HFFc6 (cell line): Measurements from ENCODE around the gene PRKG2. TPM values are rescaled to one million over a fixed set of nuclear protein-coding genes. Genes with fewer than 3 reads are reported as not detected.

Source experiments
- DNase-seq: peaks from one replicate; pipeline ENCODE4 v3.0.0-alpha.2; 2018
- H3K27ac Mint-ChIP-seq: 2 replicates; pipeline ENCODE4 v1.8.0; 2020; ENCODE audit warnings: mild to moderate bottlenecking, mixed read lengths
- H3K27me3 Mint-ChIP-seq: 2 replicates; pipeline ENCODE4 v1.8.0; 2021; ENCODE audit warnings: mild to moderate bottlenecking, moderate library complexity, mixed read lengths; ENCODE audit not compliant: insufficient read depth
- H3K36me3 Mint-ChIP-seq: 2 replicates; pipeline ENCODE4 v1.8.0; 2021; ENCODE audit warnings: low read depth, mixed read lengths
- H3K4me1 Mint-ChIP-seq: 2 replicates; pipeline ENCODE4 v1.8.0; 2020; ENCODE audit warnings: low read depth, mixed read lengths
- H3K4me3 Mint-ChIP-seq: 2 replicates; pipeline ENCODE4 v1.8.0; 2020; ENCODE audit warnings: mild to moderate bottlenecking, moderate library complexity, mixed read lengths
- H3K9me3 Mint-ChIP-seq: 2 replicates; pipeline ENCODE4 v1.8.0; 2020; ENCODE audit warnings: mild to moderate bottlenecking, mixed read lengths
- CTCF ChIP-seq: fragments of 200-600 bp; sonication (generic); IDR thresholded peaks from 2 replicates; pipeline ENCODE4 v1.5.0; 2021; ENCODE audit warnings: antibody characterized with exemption, mild to moderate bottlenecking
- total RNA-seq, 6 experiments: library from RNA; stranded (reverse); fragmentation: NEBNext Ultra II Directional; extraction: Animal tissue kit (Norgen Biotek cat#: 25700); gene quantifications; 2 replicates in 1 of 6; 3 replicates in 5 of 6; pipeline ENCODE4 v1.2.3, GENCODE V29; 2021

PRKG2 gene
- total RNA-seq, 6 experiments from 2014 or later = not detected

DNA sequence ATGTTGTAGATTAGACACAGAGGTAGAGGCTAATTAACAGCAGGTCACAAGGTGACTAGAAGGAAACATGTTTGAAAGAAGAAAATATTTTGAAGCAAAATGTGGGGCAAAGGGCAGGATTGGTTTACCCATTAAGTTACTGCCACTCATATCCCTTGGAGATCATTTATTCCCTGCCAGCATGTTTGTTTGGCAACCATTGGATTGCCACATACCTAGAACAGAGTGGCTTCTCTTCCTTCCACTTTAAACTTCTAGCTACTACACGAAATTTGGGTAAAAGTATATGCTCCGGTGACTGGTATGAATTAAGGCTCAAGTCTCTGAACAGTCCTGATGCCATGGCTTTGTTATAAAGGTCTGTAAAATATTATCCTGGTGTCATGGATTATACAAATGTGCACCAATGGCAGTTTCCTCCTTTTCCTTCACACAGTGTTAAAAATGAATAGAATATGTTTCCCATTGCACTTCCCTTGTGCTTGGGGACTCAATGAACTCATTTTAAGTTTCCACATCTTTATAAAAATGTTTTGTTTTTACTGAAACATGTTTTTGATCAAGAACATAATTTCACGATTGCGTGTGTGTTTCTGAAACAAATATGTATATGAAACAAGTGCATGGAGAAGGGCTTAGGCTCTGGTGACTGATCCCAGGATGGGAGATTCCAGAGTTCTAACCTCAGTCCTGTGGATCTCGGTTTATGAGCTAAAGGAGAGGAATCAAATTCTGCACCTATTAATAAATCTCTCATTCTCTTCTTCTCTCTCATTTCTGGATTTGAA lies 172.2 kb downstream of the PRKG2 start:
- H3K4me1 Mint-ChIP-seq = peaks cover 12% of the 10 kb centered on the region
- H3K4me3 Mint-ChIP-seq = no peak overlapping the region
- TF ChIP-seq CTCF = no peak
- H3K9me3 Mint-ChIP-seq = no peaks in the 10 kb centered on the region
- no peak for DNase-seq
- H3K27me3 Mint-ChIP-seq = peaks cover 6% of the 10 kb centered on the region
- H3K36me3 Mint-ChIP-seq = no peaks in the 10 kb centered on the region
- no peak overlapping the region for H3K27ac Mint-ChIP-seq

DNA sequence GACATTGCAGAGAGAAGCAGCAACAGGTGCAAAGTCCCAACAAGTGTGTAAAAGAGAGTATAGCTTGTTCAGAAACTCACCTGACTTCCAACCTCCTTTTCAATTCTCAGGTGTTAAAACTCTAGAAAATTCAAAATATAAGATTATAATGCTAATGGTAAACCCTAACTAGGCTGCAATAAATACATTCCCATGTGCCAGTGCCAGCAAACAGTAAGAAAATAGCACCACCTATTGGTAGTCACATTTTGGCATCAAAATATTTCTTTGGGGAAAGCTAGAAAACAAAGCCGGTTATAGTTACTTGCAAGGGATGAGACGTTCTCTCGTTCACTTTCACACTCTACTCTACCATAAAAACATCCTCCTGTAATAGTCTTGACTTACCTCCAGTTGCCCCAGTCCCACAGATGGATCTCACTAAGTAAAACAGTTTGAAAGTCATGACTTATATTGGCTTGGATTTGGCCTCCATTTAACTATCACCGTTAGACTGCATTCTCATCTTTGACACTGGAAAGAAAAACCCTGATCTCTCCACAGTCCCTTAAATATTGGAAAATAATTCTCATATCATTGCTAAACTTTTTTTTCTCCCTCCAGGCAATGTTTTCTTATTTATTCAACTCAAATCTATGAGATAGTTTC lies 174.9 kb downstream of the PRKG2 start:
- Mint-ChIP-seq H3K4me1 (peaks cover 12% of the 10 kb centered on the region), H3K9me3 (no peaks in the 10 kb centered on the region), H3K36me3 (no peaks in the 10 kb centered on the region), H3K27me3 (peaks cover 7% of the 10 kb centered on the region), H3K27ac (no peak overlapping the region), H3K4me3 (peak overlapping the region; percentile 44; the same call in 1 of the 2 replicates)
- peak; percentile 61 for DNase-seq
- TF ChIP-seq CTCF = peak; percentile 92

DNA sequence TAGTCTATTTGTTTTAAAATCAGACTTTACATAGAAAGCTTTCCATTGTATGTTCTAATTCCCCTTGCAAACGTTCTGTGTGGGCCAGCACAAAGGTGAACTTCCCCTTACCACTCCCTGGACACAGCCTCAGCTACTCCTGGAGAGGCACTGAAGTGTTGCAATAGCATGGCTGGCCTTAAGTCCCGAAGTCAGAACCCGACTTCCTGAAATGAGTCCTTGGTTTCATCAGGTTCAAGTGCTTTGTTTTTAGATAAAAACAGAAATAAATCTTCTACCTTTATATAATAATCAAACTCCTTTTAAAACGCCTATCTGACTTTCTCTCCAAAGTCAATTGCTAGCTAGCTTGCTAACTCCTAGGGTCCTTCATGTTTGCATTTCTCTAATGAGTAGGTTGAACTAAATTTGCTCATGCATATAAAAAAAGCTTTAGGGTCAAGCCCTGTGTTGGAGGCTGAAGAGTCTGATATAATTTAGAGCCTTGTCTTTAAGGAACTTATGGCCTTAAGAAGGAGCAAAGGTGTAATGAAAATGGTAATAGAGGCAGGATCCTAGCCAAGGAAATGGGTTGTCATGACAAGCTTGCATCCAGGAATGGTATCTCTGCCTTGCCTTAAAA lies 175.6 kb downstream of the PRKG2 start:
- no peaks in the 10 kb centered on the region for H3K36me3 Mint-ChIP-seq
- DNase-seq = no peak

GRCh38 chr4:81038636-81039350 lies 176.2 kb downstream of the PRKG2 start:
- Mint-ChIP-seq H3K27ac (no peak overlapping the region), H3K4me3 (no peak overlapping the region), H3K27me3 (peaks cover 1% of the 10 kb centered on the region; the same call in 1 of the 2 replicates), H3K9me3 (no peaks in the 10 kb centered on the region), H3K4me1 (peaks cover 12% of the 10 kb centered on the region), H3K36me3 (no peaks in the 10 kb centered on the region)
- no peak for DNase-seq
- TF ChIP-seq CTCF = no peak

More for the DNA sequence above, 175.6 kb downstream of the PRKG2 start:
- peaks cover 1% of the 10 kb centered on the region; the same call in 1 of the 2 replicates for H3K27me3 Mint-ChIP-seq
- H3K4me3 Mint-ChIP-seq = no peak overlapping the region
- H3K27ac Mint-ChIP-seq = no peak overlapping the region
- no peak for TF ChIP-seq CTCF
- H3K9me3 Mint-ChIP-seq = no peaks in the 10 kb centered on the region
- H3K4me1 Mint-ChIP-seq = peaks cover 12% of the 10 kb centered on the region

Other genes with a start within 250 kb of the PRKG2 start
- under 1 TPM; 0.17 to 0.27 (median 0.20) TPM for gene BMP3, start 184.5 kb downstream of the PRKG2 start, total RNA-seq